ENCODE results near the gene PLD6.
"Not testable (repeated sequence)": the region's sequence is repeated elsewhere in the genome, so short reads cannot be mapped to it uniquely, and the experiment has no call there.

PLD6 gene

GRCh38 chr17:17196776-17197175 is 9.4 kb downstream of the PLD6 start:
- DNase-seq, result no peak

- DNase-seq, result not testable (repeated sequence)
Measured at GRCh38 chr17:17195466-17195865, 10.7 kb downstream of the PLD6 start.

- no peak for DNase-seq
Measured at GRCh38 chr17:17191961-17192381, 14.2 kb downstream of the PLD6 start.

- DNase-seq, result no peak
Measured at GRCh38 chr17:17191346-17191792, 14.8 kb downstream of the PLD6 start.

- DNase-seq, result no peak
Measured at GRCh38 chr17:17190188-17190587, 15.9 kb downstream of the PLD6 start.

GRCh38 chr17:17189559-17189958 is 16.6 kb downstream of the PLD6 start:
- DNase-seq, result no peak

- DNase-seq, result no peak
Measured at GRCh38 chr17:17188586-17188985, 17.5 kb downstream of the PLD6 start.

- no peak for DNase-seq
Measured at GRCh38 chr17:17186551-17187505, 19.3 kb downstream of the PLD6 start.

GRCh38 chr17:17186051-17186450 is 20.1 kb downstream of the PLD6 start:
- DNase-seq, result no peak

- not testable (repeated sequence) for DNase-seq
Measured at GRCh38 chr17:17184985-17185757, 21.0 kb downstream of the PLD6 start.

- DNase-seq, result no peak
Measured at GRCh38 chr17:17183744-17184143, 22.4 kb downstream of the PLD6 start.

GRCh38 chr17:17182598-17183136 is 23.5 kb downstream of the PLD6 start:
- no peak for DNase-seq

- DNase-seq, result no peak
Measured at GRCh38 chr17:17181666-17182597, 24.2 kb downstream of the PLD6 start.

GRCh38 chr17:17180741-17181525 is 25.2 kb downstream of the PLD6 start:
- no peak for DNase-seq

- DNase-seq, result no peak
Measured at GRCh38 chr17:17180141-17180603, 26.0 kb downstream of the PLD6 start.

- no peak for DNase-seq
Measured at GRCh38 chr17:17179371-17179827, 26.7 kb downstream of the PLD6 start.

- no peak for DNase-seq
Measured at GRCh38 chr17:17177176-17177575, 29.0 kb downstream of the PLD6 start.

GRCh38 chr17:17176341-17176740 is 29.8 kb downstream of the PLD6 start:
- no peak for DNase-seq

- no peak for DNase-seq
Measured at GRCh38 chr17:17175917-17176316, 30.2 kb downstream of the PLD6 start.

- DNase-seq, result no peak
Measured at GRCh38 chr17:17175340-17175739, 30.8 kb downstream of the PLD6 start.

- no peak for DNase-seq
Measured at GRCh38 chr17:17173921-17174320, 32.2 kb downstream of the PLD6 start.

All from inflammatory macrophage treated with lipopolysaccharide for 4 hours (primary cell).